NCI-H345 treated with DMSO at 0.1 percent for 48 hours (cell line): ENCODE measurements around the gene ZNF117.
"Not testable (repeated sequence)": the region's sequence is repeated elsewhere in the genome, so short reads cannot be mapped to it uniquely, and the experiment has no call there.

Experiments used
- DNase-seq: peaks from one replicate; lab custom pipeline; 2025; ENCODE audit not compliant: unreplicated experiment; lab: John Stamatoyannopoulos, UW

The ZNF117 gene

DNA sequence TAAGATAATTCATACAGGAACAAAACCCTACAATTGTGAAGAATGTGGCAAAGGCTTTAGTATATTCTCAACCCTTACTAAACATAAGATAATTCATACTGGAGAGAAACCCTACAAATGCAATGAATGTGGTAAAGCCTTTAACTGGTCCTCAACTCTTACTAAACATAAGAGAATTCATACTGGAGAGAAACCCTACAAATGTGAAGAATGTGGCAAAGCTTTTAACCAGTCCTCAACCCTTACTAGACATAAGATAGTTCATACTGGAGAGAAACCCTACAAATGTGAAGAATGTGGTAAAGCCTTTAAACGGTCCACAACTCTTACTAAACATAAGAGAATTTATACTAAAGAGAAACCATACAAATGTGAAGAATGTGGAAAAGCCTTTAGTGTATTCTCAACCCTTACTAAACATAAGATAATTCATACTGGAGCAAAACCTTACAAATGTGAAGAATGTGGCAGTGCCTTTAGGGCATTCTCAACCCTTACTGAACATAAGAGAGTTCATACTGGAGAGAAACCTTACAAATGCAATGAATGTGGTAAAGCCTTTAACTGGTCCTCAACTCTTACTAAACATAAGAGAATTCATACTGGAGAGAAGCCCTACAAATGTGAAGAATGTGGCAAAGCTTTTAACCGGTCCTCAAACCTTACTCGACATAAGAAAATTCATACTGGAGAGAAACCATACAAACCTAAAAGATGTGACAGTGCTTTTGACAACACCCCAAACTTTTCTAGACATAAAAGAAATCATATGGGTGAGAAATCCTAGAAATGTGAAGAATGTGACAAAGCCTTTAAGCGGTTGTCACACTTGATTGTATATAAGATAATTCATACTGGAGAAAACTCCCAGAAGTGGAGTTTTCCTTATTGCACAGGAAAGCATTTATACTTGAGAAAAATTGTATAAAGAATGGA, 62.3 kb downstream of the ZNF117 start:
- not testable (repeated sequence) for DNase-seq
